Hepatocyte (in vitro differentiated cells): Measurements from ENCODE around the gene ATIC. TPM values are rescaled to one million over a fixed set of nuclear protein-coding genes. Genes with fewer than 3 reads are reported as not detected.
A peak's percentile ranks its signal among the peaks of the same experiment; 100 is the strongest.

Source experiments
- DNase-seq: peaks from one replicate; pipeline ENCODE4 v3.0.0-alpha.2; 2016; ENCODE audit warnings: low spot score
- H2AFZ ChIP-seq: fragments of 200-600 bp; sonication (generic); 2 replicates; pipeline ENCODE4 v1.6.0; 2016; ENCODE audit warnings: antibody characterized with exemption, mild to moderate bottlenecking
- H3K27ac ChIP-seq: fragments of 200-600 bp; sonication (generic); 2 replicates; pipeline ENCODE4 v1.5.1; 2016; ENCODE audit warnings: mild to moderate bottlenecking
- H3K27me3 ChIP-seq: fragments of 200-600 bp; sonication (generic); 2 replicates; pipeline ENCODE4 v1.6.1; 2016
- H3K36me3 ChIP-seq: fragments of 200-600 bp; sonication (generic); replicated peaks from 2 replicates; pipeline ENCODE4 v1.5.1; 2016; ENCODE audit warnings: low read depth; ENCODE audit not compliant: insufficient read depth
- H3K4me1 ChIP-seq: fragments of 200-600 bp; sonication (generic); 2 replicates; pipeline ENCODE4 v1.5.1; 2016; ENCODE audit warnings: mild to moderate bottlenecking, moderate library complexity; ENCODE audit not compliant: insufficient read depth
- H3K4me2 ChIP-seq: fragments of 200-600 bp; sonication (generic); 2 replicates; pipeline ENCODE4 v1.6.0; 2016
- H3K4me3 ChIP-seq: fragments of 200-600 bp; sonication (generic); 2 replicates; pipeline ENCODE4 v1.5.1; 2016; ENCODE audit warnings: mild to moderate bottlenecking
- H3K79me2 ChIP-seq: fragments of 200-600 bp; sonication (generic); 2 replicates; pipeline ENCODE4 v1.6.0; 2017; ENCODE audit warnings: mild to moderate bottlenecking
- H3K9me2 ChIP-seq: fragments of 200-600 bp; sonication (generic); replicated peaks from 2 replicates; pipeline ENCODE4 v1.6.0; 2017; ENCODE audit warnings: mild to moderate bottlenecking; ENCODE audit not compliant: insufficient read depth
- H3K9me3 ChIP-seq: fragments of 200-600 bp; sonication (generic); 2 replicates; pipeline ENCODE4 v1.5.1; 2016; ENCODE audit warnings: low read depth, mild to moderate bottlenecking
- H4K20me1 ChIP-seq: fragments of 200-600 bp; sonication (generic); 2 replicates; pipeline ENCODE4 v1.6.0; 2016; ENCODE audit warnings: mild to moderate bottlenecking; ENCODE audit not compliant: insufficient read depth, poor library complexity, severe bottlenecking
- CTCF ChIP-seq: fragments of 200-600 bp; sonication (generic); IDR thresholded peaks from 2 replicates; pipeline ENCODE4 v1.5.1; 2016; ENCODE audit warnings: antibody characterized with exemption, mild to moderate bottlenecking; ENCODE audit not compliant: poor library complexity
- EZH2 ChIP-seq: fragments of 200-600 bp; sonication (generic); IDR thresholded peaks from 2 replicates; pipeline ENCODE4 v1.6.1; 2016; ENCODE audit warnings: antibody characterized with exemption, mild to moderate bottlenecking, borderline replicate concordance
- EZH2phosphoT487 ChIP-seq: fragments of 200-600 bp; sonication (generic); IDR thresholded peaks from one replicate; pipeline ENCODE4 v1.6.1; 2018; ENCODE audit warnings: antibody characterized with exemption, mild to moderate bottlenecking, low read depth, moderate library complexity; ENCODE audit not compliant: unreplicated experiment, severe bottlenecking
- whole genome bisulfite sequencing: methylation state at CpG from one replicate; pipeline ENCODE4 v1.1.6; 2016; ENCODE audit warnings: low lambda C conversion rate; ENCODE audit errors: missing lambda C conversion rate; 5-methylcytosine and 5-hydroxymethylcytosine counted together
- polyA plus RNA-seq: library from polyadenylated mRNA; unstranded; fragments of >200 nt; fragmentation: Nextera tagmentation; extraction: Ambion mirVana; gene quantifications from 2 replicates; pipeline ENCODE4 v1.2.1, GENCODE V29; 2016
- total RNA-seq: library from RNA; depleted of rRNA; stranded (reverse); fragments of >200 nt; gene quantifications from 2 replicates; pipeline ENCODE4 v1.2.3, GENCODE V29; 2014

ATIC gene
- total and polyA plus RNA-seq, 2 experiments from 2014 or later: 19.6 to 82.7 TPM

- H3K79me2 ChIP-seq: no peaks in the 10 kb centered on the region
- H2AFZ ChIP-seq: no peak overlapping the region
- H3K9me2 ChIP-seq: no peaks in the 10 kb centered on the region
- H3K4me1 ChIP-seq: no peaks in the 10 kb centered on the region
- H3K4me2 ChIP-seq: no peak overlapping the region
- no peaks in the 10 kb centered on the region for H3K9me3 ChIP-seq
- WGBS: 97% methylated on average over 3 of the region's 3 CpGs
- no peaks in the 10 kb centered on the region for H3K36me3 ChIP-seq
- TF ChIP-seq EZH2 (no peak), CTCF (no peak), EZH2phosphoT487 (no peak)
- no peak overlapping the region for H3K27ac ChIP-seq
- no peaks in the 10 kb centered on the region for H4K20me1 ChIP-seq
- DNase-seq: no peak
- no peaks in the 10 kb centered on the region for H3K27me3 ChIP-seq
- no peak overlapping the region for H3K4me3 ChIP-seq
Measured at GRCh38 chr2:215272918-215273317, 38.9 kb upstream of the ATIC start.

GRCh38 chr2:215274829-215275228 is 37.0 kb upstream of the ATIC start:
- H3K27me3 ChIP-seq: no peaks in the 10 kb centered on the region
- H4K20me1 ChIP-seq: no peaks in the 10 kb centered on the region
- no peaks in the 10 kb centered on the region for H3K36me3 ChIP-seq
- 51% methylated on average over 7 of the region's 7 CpGs for WGBS
- no peaks in the 10 kb centered on the region for H3K9me3 ChIP-seq
- DNase-seq: no peak
- H3K9me2 ChIP-seq: no peaks in the 10 kb centered on the region
- H3K4me3 ChIP-seq: no peak overlapping the region
- H2AFZ ChIP-seq: no peak overlapping the region
- peak overlapping the region; percentile 51 for H3K4me2 ChIP-seq
- TF ChIP-seq EZH2: no peak
- TF ChIP-seq CTCF: no peak
- no peak for TF ChIP-seq EZH2phosphoT487
- H3K27ac ChIP-seq: no peak overlapping the region
- H3K79me2 ChIP-seq: no peaks in the 10 kb centered on the region
- no peaks in the 10 kb centered on the region for H3K4me1 ChIP-seq

- DNase-seq: no peak
- Histone ChIP-seq H3K9me3 (no peaks in the 10 kb centered on the region), H4K20me1 (no peaks in the 10 kb centered on the region), H3K27ac (no peak overlapping the region), H3K9me2 (no peaks in the 10 kb centered on the region), H3K79me2 (no peaks in the 10 kb centered on the region), H3K4me1 (no peaks in the 10 kb centered on the region), H3K36me3 (no peaks in the 10 kb centered on the region), H3K4me2 (no peak overlapping the region), H3K4me3 (no peak overlapping the region), H3K27me3 (no peaks in the 10 kb centered on the region), H2AFZ (no peak overlapping the region)
- TF ChIP-seq EZH2phosphoT487 (no peak), CTCF (no peak), EZH2 (no peak)
- 73% methylated on average over 4 of the region's 4 CpGs for WGBS
Measured at GRCh38 chr2:215275824-215276223, 36.0 kb upstream of the ATIC start.

GRCh38 chr2:215277944-215278343 is 33.9 kb upstream of the ATIC start:
- Histone ChIP-seq H3K36me3 (no peaks in the 10 kb centered on the region), H2AFZ (no peak overlapping the region), H3K4me3 (no peak overlapping the region), H3K27ac (no peak overlapping the region), H4K20me1 (no peaks in the 10 kb centered on the region), H3K9me3 (no peaks in the 10 kb centered on the region), H3K9me2 (no peaks in the 10 kb centered on the region), H3K4me2 (no peak overlapping the region), H3K79me2 (no peaks in the 10 kb centered on the region), H3K4me1 (no peaks in the 10 kb centered on the region), H3K27me3 (no peaks in the 10 kb centered on the region)
- TF ChIP-seq EZH2 (no peak), CTCF (no peak), EZH2phosphoT487 (no peak)
- DNase-seq: no peak
- 88% methylated on average over 3 of the region's 3 CpGs for WGBS
